AG08396 (cell line): Measurements from ENCODE around the gene MERTK.
A peak's percentile ranks its signal among the peaks of the same experiment; 100 is the strongest.
"Not testable (repeated sequence)": the region's sequence is repeated elsewhere in the genome, so short reads cannot be mapped to it uniquely, and the experiment has no call there.

Source experiments
- DNase-seq: peaks from one replicate; pipeline ENCODE4 v3.0.0; 2012; ENCODE audit warnings: low spot score, mixed read lengths

MERTK gene

GRCh38 chr2:111897924-111898702 is at the start of gene MERTK:
MERTK (plus strand) TSS chr2:111898607; CDS start chr2:111898736, 129 bp downstream.
- DNase-seq, result peak; percentile 81

GRCh38 chr2:111850646-111851045 is 47.8 kb upstream of the MERTK start:
- DNase-seq, result not testable (repeated sequence)

- DNase-seq, result not testable (repeated sequence)
Observed at GRCh38 chr2:111852544-111852943, 45.9 kb upstream of the MERTK start.

- DNase-seq, result not testable (repeated sequence)
Observed at GRCh38 chr2:111860005-111860404, 38.4 kb upstream of the MERTK start.

GRCh38 chr2:111865124-111865523 is 33.3 kb upstream of the MERTK start:
- DNase-seq, result not testable (repeated sequence)

GRCh38 chr2:111872806-111873205 is 25.6 kb upstream of the MERTK start:
- not testable (repeated sequence) for DNase-seq

GRCh38 chr2:111883661-111884591 is 14.5 kb upstream of the MERTK start, which contains the start of gene ANAPC1:
ANAPC1 (minus strand) TSS chr2:111884193; CDS start chr2:111880825, 3,368 bp downstream.
- peak; percentile 93 for DNase-seq

GRCh38 chr2:111884592-111884964 is 13.8 kb upstream of the MERTK start:
- no peak for DNase-seq

- no peak for DNase-seq
Observed at GRCh38 chr2:111896024-111896423, 2.4 kb upstream of the MERTK start.

- no peak for DNase-seq
Observed at GRCh38 chr2:111896576-111896975, 1.8 kb upstream of the MERTK start.

GRCh38 chr2:111897630-111897923 is 830 bp upstream of the MERTK start:
- no peak for DNase-seq

GRCh38 chr2:111898703-111899514 is 502 bp downstream of the MERTK start:
- no peak for DNase-seq

- peak; percentile 46 for DNase-seq
Observed at GRCh38 chr2:111900859-111901258, 2.5 kb downstream of the MERTK start.

- no peak for DNase-seq
Observed at GRCh38 chr2:111903516-111903915, 5.1 kb downstream of the MERTK start.

- no peak for DNase-seq
Observed at GRCh38 chr2:111903930-111904439, 5.6 kb downstream of the MERTK start.

GRCh38 chr2:111904726-111905474 is 6.5 kb downstream of the MERTK start:
- DNase-seq, result no peak

- DNase-seq, result not testable (repeated sequence)
Observed at GRCh38 chr2:111905475-111905869, 7.1 kb downstream of the MERTK start.

- no peak for DNase-seq
Observed at GRCh38 chr2:111905990-111906735, 7.8 kb downstream of the MERTK start.

- no peak for DNase-seq
Observed at GRCh38 chr2:111908578-111908977, 10.2 kb downstream of the MERTK start.

- DNase-seq, result no peak
Observed at GRCh38 chr2:111909079-111909478, 10.7 kb downstream of the MERTK start.
